GM19035 (cell line): ENCODE results near the gene TBC1D32.
A peak's percentile ranks its signal among the peaks of the same experiment; 100 is the strongest.
"Not testable (repeated sequence)": the region's sequence is repeated elsewhere in the genome, so short reads cannot be mapped to it uniquely, and the experiment has no call there.

ENCODE experiments used
- ATAC-seq: cut with Tn5 transposase; IDR thresholded peaks from one replicate; pipeline ENCODE4 v1.9.1; 2021; ENCODE audit not compliant: unreplicated experiment

Gene TBC1D32

DNA sequence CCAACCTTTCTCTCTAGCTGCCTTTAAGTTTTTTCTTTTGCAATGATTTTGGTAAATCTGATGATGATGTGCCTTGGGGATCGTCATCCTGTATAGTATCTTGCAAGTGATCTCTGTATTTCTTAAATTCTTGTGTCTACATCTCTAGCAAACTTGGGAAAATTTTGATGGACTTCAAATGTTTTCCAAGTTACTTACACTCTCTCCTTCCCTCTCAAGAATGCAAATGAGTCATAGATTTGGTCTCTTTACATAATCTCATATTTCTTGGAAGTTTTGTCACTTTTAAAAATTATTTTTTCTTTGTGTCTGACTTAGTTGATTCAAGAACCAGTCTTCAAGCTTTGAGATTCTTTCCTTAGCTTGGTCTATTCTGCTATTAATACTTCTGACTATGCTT, 176.4 kb downstream of the TBC1D32 start:
- ATAC-seq: no peak

DNA sequence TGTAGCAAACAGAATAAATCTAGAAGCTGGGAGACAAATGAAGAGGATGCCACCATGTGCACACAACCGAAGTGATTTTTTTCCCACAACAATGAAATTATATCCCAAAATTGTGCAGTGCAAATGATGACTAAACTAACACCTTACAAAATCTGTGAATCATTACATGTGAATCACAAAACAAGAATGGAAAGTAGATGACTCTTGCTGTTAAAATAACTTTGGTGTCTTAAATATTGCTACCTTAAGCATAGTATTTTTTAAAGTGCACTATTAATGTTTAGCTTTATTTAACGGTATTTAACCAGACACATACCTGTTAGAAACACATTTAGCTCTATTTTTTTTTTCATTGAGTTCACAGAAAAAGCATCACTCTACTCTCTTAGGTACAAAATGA, 190.8 kb downstream of the TBC1D32 start:
- ATAC-seq: no peak

DNA sequence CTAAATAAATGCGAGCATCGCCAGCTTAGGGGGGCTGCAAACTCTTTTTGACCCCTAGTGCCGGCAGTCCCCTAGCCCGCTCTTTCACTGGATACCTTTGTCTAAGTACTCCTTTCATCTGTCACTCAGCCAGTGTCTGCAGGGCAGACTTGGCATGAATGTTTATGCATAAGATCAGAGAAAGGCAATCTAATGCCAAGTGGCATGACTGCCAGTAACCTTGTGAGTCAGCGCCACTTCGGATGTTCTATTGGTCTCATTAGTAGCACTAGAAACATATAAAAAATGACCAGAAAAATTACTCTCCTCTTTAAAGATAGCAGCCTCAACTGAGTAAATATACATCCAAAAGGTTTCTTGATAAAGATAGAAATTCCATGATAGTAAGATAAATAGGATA, 192.2 kb downstream of the TBC1D32 start:
- ATAC-seq: no peak

DNA sequence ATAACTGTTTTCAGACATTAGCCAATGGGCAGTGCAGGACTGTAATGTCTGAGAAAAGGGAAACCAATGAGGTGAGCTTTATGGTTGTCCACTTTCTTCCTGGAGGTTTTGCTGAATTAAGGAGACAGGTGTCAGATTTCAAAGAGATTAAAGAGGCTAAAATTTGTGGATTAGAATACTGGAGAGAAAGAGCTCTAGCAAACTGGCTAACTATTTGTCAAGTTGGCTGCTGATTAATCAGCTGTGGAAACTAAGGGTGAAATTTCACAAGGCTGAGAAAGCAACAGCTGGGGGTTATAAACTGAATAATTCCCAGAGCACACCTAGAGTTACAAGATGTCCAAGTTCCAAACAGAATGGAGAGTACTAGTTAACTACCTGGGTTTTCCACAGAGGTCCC, 198.9 kb downstream of the TBC1D32 start:
- no peak for ATAC-seq

DNA sequence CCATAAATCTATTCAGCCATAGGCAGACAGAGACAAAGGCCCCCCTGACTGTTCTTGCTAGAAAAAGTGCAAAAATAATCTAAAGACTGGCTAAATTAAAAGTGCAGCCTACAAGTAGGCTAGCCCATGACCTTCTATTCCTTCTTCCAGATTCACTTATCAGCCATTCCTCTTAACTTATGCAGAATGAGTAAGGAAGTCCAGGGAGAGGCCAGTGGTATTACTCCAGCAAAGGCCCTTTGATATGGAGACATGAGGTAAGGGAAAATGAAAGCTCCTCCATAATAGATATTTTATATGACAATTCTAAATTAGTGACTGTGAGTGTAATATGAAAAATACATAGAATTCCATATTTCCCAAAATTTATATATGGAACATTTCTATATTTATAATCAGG, 199.4 kb downstream of the TBC1D32 start:
- ATAC-seq: no peak

DNA sequence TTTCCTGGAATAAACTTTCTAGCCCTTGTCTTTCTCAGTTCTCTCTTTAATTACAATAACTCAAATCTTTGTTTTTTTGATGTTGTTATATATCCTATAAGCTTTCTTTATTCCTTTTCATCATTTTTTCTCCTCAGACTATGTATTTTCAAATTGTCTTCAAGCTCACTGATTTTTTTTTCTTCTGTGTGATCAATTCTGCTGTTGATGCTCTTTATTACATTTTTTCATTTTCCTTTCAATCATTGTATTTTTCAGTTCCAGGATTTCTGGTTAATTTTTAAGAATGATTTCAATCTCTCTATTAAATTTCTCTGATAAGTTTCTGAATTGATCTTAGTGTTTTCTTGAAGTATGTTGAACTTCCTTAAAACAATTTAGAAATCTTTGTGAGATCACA, 209.7 kb downstream of the TBC1D32 start:
- ATAC-seq: no peak

DNA sequence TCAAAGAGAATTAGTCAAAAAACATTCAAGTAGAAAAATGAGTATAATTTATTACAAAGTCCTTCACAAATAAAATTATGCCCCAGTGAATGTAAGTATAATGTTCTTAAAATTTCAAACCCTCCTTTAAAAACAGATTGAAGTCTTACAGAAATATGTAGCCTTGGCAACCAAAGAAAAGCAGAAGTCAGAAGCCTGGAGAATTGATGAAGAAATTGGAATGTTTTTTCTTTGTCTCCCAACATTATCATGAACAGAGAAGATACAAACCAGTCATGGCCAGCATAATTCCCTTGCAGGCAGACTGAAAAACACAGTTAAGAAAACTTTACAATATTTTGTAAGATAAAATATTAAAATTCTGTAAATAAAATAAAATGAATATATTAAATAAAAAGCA, 221.9 kb downstream of the TBC1D32 start:
- ATAC-seq: no peak

DNA sequence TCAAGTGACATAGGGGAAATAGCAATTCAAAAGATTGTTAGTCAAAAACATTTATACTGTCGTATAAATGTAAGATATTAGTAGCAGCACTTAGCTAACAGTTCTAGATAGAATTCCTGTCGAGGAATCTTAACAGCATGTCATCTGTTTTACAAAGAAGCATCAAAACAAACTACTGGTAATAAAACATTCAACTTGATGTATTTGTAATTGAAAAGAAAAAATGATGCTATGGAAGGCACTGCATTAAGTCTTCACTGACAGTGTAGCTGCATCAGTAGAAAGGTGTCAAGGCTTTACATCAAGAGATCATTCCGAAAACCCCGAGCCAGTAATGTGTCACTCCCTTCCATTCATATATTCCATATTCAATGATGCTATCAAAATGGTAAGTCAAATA, 223.5 kb downstream of the TBC1D32 start:
- no peak for ATAC-seq

DNA sequence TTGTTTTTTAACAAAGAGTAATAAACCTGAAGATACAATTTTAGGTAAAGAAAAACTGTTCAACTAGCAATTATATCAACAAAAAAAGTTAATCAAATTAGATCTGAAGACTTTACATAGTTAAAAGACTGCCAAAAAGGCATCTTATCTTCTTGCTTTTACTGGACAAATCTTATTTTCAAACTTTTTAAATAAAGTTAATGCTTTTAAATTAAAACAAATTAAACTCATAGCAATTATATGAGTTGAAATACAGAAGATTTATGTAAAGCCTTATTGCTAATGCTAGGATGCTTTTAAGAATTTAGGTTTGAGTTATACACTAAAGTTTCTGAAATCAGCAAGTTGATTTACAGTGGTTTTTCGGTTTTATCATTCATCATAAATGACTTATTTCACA, 227.3 kb downstream of the TBC1D32 start:
- no peak for ATAC-seq

DNA sequence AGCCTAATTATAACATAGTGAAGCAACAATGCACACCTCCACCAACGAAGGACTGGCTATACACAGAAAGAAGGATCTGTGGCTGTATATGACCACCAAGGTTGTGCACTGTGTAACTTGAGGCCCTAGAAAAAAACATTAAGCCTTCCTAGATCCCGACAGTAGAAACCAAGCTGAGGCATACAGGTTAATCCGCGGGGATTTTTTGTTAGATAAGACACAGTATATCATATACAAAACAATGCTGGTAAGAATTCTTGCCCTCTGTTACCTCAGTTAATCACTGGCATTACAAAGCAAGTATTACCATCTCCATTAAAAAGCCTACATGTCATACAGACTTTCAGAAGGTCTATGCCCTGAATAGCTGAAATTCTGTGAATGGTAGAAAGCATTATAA, 228.8 kb downstream of the TBC1D32 start:
- ATAC-seq: no peak

DNA sequence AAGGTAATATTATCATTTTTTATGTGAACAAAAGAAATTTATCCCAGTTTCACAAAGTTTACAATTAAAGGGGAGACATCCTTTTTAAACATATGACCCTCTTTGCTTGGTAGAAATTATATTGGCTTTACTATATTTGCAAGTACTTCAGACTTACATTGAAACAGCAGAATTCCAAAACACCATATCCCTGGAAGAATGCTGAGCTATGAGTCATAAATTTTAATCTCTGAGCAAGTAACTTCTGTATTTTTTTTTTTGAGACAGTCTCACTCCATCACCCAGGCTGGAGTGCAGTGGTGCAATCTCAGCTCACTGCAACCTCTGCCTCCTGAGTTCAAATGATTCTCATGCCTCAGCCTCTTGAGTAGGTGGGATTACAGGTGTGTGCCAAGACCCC, 240.4 kb downstream of the TBC1D32 start:
- ATAC-seq: no peak

DNA sequence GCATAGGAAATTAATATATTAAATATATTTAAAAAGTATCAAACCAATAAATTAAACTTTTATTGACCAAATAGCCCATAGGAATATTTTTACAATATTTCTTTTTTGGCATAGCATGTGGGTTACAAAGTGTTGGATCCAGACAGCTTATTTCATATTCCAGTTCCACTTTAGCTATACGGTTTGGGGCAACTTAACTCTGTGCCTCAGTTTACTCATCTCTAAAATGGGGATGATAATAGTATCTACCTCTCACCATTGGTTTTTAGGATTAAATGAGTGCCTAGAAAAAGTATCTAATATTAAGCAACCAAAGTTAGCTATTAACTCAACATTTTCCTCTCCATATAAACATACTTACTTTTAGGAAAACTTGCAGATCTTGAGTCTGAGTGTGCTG, 243.8 kb downstream of the TBC1D32 start:
- ATAC-seq: no peak

DNA sequence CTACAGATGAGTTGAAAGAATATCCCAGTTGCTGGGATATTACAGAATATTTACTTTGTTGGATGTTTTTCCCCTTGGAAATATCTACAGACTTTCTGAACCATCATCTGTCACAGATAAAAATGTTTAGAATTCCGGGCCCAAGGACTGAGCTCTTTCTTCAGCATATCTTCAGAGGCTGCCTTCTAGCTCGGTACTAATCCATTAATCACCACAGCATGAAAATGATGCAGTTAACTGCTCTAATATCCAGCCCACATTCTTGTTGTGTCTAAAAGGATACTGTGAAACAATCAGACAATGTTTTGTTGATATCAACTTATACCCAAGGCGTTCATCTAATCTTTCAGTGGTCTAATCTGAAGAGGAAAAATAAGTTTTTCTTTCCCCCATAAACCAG, 247.4 kb downstream of the TBC1D32 start:
- no peak for ATAC-seq

DNA sequence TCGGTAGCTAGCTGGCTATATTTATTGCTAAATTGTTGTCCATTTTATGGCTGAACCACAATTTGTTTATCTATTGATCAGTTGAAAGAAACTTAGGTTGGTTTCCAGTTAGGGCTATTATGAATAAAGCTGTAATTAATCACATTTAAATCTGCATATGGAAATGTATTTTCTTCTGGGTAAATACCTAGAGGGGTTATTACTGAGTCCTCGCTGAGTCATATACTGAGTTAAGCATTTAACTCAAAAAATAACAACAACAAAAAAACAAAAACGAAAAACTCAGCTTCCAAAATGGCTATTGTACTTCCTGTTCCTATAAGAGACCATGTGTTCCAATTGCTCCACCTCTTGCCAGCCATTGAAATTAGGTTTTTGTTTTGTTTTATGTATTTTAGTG, 258.2 kb downstream of the TBC1D32 start:
- no peak for ATAC-seq

DNA sequence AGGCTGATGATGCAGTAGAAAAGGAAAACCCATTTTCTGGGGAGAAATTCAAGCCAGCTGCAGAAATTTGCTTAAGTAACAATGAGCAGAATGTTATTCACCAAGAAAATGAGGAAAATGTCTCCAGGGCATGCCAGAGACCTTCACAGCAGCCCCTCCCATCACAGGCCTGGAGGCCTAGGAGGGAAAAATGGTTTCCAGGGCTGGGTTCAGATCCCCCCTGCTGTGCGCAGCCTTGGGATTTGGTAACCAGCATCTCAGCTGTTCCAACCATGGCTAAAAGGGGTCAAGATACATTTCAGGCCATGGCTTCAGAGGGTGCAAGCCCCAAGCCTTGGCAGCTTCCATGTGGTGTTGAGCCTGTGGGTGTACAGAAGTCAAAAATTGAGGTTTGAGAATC, 265.5 kb downstream of the TBC1D32 start:
- not testable (repeated sequence) for ATAC-seq

DNA sequence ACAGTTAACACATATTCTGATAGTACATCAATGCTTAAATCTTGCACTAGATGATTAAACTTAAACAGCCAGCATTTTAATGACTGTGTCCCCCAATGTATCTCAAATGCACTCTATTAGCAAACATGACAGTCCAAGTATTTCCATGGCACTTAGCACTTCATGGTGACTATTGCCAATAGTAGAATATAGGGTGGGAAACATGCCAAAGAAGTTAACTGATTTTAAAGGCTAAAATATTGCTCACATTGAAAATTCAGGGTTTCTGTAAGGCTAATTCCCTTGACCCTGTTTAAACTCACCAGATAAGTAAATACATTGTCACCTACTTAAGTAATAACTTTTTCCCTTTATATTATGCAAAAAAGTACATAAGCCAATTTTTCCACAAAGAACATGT, 266.9 kb downstream of the TBC1D32 start:
- no peak for ATAC-seq

DNA sequence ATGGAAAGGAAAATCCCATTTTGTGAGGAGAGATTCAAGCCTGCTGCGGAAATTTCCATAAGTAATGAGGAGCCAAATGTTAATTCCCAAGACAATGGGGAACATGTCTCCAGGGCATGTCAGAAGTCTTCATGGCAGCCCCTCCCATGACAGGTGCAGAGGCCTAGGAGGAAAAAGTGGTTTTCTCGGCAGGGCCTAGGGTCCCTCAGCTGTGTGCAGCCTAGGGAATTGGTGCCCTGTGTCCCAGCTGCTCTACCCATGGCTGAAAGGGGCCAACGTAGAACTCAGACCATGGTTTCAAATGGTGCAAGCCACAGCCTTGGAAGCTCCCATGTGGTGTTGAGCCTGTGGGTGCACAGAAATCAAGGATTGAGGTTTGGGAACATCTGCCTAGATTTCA, 269.9 kb downstream of the TBC1D32 start:
- no peak for ATAC-seq

DNA sequence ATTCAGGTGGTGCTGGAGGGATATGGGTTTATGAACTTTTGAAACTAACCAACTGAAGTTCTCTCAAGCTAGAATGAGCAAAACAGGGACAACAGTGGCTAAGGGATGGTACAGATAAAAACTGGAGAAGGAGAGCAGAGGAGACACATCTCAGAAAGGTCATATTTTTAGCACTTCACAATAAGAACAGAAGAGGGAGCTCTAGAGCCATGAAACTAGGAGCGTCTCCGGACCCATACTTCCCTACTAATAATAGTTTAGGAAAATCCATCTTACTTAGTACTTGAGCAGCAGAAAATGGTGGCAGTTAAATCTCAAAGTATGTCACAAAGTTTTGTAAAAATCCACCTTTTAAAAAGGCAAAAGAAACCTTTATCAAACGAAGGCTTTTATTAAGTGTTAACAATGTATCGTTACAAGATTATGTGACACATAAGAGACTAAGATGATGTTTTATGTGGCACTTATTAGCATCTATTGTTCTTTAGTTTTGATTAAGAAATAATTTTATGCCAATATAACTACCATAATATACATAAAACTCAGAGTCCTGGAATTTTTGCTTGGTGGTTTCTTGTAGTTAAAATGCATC, 278.6 kb downstream of the TBC1D32 start:
- ATAC-seq: peak; percentile 84

DNA sequence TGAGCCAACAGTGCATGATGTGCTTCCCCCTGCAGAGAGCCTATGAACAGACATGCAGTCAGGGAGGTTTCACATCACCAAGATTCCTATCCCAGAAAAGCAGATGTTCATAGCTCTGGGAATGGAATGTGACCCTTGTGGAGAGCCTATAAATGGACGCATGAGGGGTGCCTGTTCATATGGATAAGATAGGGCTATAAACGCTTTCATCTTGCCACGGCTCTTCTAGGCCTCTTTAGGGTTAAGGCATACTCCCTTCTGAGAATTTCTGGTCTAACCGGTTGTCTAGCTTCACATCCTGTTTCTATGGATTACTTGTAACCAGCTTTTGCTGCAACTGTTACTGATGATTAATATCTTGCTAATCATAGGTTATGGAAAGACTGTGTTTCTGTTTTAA, 285.7 kb downstream of the TBC1D32 start:
- not testable (repeated sequence) for ATAC-seq

DNA sequence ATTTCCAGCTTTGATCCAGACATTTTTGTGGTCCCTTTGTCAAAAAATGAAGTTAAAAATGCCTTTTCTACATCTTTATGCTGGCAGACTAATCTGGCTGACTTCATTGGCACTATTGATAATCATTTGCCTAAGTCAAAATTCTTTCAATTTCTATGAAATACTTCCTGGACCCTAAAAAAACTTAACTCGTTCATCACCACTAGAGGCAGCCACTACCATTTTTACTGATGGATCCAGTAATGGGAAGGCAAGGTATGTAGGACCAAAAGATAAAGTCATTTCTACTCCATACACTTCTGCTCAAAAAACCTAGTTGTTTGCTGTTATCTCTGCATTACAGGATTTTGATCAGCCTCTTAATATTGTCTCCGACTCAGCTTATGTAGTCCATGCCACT, 289.4 kb downstream of the TBC1D32 start:
- ATAC-seq: not testable (repeated sequence)

DNA sequence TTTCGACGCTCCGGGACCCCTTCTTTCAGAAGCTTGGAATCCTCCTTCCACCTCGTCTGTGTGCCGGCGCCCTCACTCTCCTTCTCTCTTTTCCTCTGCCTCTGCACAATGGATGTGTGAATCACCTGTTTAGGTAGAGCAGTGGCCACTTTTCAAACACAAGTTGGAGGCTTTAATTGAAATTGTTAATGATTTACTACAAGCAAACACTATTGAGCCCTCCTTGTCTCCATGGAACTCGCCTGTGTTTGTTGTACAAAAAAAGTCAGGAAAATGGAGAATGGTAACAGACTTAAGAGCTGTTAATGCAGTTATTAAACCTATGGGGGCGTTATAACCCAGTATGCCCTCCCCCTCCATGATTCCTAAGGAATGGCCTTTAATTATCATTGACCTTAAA, 290.6 kb downstream of the TBC1D32 start:
- ATAC-seq: not testable (repeated sequence)

DNA sequence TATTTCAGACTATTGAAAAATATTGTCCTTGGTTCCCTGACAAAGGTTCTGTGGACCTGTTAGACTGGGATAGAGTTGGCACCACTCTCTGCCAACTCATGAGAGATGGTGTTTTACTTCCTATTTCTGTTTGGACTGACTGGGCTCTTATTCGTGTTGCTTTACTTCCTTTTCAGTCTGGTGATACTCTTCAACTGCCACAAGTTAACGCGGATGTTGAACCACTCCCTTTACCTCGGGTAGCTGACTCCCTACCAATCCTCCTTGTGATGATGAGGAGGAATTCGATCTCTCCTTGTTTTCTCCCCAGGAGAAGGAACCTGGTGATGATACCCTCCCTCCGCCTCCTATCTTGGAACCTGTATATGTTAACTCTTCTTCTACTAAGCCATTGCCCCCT, 291.1 kb downstream of the TBC1D32 start:
- ATAC-seq: not testable (repeated sequence)

DNA sequence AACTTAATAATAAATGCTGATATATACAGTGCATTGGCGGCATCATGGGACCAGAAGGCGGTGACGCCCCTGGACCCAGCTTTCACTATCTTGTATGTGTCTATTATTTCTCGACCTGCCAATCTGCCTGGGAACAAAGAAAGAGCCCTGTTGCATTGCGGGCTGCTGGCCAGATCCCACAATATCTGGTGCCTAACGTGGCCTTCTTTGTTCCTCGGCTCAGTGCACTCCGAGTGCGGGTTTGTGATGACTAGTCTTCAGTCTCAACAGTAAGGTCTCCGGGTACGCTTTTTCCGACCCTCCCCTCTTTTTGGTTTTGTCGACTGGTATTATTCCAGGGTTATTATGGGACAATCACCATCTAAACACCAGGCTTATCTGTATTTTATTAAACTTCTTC, 291.5 kb downstream of the TBC1D32 start:
- no peak for ATAC-seq

DNA sequence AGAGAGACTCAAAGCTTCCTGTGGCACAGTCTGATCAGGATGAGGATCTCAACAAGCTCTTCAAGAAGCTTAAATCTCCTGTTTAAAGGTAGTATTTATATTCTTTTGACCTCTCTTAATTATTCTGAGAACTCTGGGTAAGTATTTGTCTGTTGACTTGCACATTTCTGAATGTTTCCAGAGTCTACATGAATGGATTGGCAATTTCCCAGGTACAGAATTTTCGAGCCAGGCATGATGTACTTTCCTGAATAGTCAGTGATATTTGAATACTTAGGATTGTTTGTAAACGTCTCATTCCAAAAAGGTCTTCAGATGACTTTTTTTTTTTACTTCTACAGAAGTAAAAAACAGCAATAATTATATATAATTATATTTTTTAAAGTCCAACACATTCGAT, 293.4 kb downstream of the TBC1D32 start:
- ATAC-seq: no peak
